Activated CD4-positive, CD25-positive, alpha-beta regulatory T cell treated with anti-CD3 and anti-CD28 coated beads, Interleukin-2, amount 50 U/mL, for 24 hours (primary cell): ENCODE results near the gene BET1.

Experiments used
- ATAC-seq, 2 donors: fragments of 150-1000 bp; cut with Tn5 transposase; one replicate each; pipeline ENCODE4 v1.10.0; 2021; ENCODE audit warnings: mild to moderate bottlenecking in 1 of 2, moderate library complexity in 1 of 2

Gene BET1

DNA sequence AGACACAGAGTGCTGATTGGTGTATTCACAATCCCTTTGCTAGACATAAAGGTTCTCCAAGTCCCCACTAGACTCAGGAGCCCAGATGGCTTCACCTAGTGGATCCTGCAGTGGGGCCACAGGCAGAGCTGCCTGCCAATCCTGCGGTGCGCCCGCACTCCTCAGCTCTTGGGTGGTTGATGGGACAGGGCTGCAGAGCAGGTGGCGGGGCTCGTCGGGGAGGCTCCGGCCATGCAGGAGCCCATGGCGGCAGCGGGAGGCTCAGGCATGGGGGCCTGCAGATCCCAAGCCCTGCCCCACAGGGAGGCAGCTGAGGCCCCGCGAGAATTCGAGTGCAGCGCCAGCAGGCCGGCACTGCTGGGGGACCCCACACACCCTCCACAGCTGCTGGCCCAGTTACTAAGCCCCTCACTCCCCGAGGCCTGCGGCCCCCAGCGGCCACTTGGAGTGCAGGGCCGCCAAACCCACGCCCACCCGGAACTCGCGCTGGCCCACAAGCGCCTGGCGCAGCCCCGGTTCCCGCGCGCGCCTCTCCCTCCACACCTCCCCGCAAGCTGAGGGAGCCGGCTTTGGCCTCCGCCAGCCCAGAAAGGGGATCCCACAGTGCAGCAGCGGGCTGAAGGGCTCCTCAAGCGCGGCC is 7.7 kb upstream of the BET1 start:
- ATAC-seq: no peak

DNA sequence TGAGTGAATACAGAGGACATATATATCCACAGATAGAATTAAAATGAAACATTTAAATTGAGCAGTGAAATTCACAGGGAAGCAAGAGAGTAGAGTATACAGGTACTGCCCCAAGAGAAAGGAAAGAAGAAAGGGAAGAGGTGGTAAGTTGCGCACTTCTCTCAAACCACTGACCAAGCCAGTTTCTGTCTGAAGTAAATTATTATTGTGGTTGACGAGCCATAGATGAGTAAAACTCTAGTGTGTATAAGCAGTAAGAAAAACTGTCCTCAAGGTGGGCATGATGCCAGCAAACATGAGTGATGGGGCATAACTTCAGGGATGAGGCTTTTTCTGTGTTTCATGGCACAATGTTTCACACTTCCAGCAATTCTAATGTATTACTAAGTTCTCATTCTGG is 4.4 kb upstream of the BET1 start:
- no peak for ATAC-seq

DNA sequence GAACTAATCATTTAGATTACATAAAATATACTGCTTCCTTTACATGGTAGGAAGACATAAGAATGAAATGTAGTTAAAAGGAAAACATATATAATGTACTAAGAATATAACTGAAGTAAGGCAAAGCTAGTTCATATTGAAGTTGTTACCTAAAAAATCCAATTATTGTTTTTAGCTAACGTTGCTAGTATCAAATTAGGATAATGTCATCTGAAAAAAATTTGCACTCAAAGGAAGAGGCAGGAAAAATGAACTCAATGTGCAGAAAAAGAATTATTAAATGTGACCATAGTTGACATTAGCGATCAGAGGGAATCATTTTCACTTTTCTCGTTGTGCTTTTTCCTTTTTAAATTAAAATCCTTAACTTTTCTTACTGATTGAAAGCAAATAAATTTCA is 1.6 kb upstream of the BET1 start:
- no peak for ATAC-seq

DNA sequence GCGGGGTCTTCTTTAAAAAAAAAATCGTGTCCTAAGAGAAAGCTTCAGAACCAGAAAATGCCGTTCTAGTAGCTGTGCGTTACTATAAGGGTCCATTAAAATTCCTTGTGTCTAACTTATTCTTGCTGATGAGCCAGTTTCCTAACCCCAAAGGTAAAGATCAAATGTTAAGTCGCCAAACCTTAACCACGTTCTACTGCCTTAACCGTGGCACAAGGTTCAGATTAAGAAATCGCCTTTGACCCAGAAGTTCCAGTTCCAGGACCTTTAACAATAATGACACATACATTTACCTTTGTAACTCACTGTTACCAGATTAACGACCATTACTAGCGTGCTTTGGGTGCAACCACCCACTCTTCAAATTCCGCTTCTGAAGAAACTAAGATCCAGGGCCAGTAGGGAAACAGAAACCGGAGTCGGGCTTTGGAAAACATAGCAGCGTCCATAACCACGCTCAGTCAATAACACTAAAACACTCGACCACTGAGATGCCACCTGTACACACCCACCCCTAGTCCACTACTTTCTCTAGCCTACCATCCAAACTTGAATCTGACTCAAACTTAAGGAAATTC is 620 bp downstream of the BET1 start:
- peak; percentile 17 to 21 for ATAC-seq

DNA sequence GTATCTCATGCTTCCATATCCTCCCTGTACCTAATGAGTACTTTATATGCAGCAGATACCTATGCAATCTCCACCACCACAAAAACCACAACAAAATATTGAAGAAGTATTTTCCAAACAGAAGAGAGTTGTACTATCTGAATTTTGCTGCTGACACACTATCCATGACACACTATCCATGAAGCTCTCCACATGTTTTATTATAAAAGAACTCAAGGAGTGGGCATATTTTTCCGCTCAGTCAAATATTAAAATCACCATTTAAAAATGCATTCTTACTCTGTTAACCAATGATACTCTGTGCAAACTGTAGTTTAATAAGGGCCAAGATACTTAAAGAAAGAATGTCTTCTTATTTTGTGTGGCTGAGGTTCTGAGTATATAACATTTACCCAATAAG is 2.8 kb downstream of the BET1 start:
- ATAC-seq: no peak

DNA sequence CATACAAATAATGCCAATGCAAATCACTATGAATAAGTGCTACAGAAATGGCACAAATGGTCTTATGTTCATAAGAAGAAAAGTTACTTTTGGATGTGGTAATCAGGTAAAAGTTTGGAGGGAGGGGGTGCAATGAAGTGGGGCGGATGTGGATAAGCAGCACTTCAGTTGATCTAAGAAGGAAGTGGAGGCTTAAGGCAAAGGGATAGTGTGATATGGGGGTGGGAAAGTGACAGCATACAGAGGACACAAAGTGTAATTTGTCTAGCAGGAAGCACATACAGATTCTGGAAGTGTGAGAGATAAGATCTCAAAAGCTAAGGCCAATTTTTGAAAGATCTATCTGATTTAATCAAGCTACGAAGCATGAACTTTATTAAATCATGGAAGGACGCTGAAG is 6.3 kb downstream of the BET1 start:
- ATAC-seq: no peak

DNA sequence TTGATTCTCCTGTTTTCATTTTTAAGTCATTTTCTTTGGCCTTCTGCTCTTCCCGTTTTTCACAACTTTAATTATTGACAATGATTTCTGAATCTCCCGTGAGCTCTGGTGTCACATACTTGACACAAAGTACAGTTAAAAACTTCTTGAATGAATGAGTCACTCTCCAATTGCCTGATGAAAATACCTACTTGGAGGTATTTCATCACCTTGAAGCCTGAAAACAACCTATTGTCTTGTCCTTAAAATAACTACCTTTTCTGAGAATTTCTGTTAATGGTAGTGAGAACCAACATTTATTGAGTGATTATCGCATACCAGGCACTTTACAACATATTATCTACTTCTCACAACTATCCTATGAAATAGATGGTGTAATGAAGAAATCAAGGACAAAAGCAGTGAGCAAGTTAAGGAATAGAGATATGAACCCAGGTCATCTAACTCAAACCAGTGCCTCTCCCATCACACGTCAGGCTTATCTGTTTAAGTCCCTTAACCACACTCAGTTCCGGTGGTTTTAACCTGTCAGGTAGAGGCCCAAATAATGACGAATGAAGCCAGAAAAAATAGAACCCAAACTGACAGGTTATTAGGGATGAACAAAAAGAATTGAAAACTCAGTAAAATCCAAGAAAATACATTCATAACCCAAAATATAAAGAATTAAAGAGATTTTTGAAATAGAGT is 11.6 kb downstream of the BET1 start:
- no peak for ATAC-seq

DNA sequence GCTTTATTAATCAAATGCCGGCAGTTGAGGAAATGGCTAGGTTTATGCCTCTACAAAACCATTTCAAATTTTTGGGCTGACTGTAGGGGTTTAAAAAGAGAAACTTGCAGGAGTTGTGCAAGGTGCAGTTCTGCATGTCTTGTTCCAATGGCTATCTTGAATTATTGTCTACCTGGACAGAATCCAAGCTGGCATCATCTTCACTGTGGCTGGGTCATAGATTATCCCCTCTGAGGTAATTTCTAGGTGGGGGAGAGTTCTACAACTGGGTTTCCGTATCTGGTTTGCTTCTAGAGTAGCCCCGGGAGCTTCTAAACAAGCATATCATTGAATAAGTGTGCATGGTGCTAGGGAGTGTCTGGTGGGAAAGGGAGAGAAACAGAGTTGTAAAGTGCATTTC is 16.9 kb downstream of the BET1 start:
- no peak for ATAC-seq

DNA sequence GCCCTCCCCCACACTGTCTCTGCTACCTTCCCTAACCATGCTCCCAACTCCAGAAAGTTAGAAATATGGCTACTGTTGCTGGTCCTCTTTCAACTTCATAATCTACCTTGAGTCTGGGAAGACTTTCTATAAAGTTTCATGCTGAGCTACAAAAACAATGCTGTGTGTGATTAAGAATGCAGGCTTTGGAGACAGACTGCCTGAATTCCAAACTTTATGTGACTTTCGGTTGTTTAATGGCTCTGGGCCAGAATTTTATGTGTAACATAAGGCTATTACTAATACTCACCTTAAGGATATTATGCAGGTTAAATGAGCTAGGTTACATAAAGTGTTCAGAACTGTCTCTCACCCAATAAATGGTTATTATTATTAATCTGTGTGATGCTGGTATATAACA is 19.1 kb downstream of the BET1 start:
- no peak for ATAC-seq

DNA sequence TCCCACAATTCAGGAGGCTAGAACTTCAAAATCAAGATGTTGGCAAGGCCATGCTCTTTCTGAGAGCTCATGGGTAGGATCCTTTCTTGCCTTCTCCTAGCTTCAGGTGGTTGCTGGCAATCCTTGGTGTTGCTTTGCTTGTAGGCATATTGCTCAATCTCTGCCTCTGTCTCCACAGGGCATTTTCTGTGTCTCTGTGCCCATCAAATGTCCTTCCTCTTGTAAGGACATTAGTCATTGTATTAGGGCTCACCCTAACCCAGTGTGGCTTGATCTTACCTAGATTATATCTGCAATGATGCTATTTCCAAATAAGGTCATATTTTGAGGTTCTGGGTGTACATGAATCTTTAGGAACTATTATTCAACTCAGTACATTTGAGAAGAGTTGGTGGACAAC is 20.1 kb downstream of the BET1 start:
- ATAC-seq: no peak

DNA sequence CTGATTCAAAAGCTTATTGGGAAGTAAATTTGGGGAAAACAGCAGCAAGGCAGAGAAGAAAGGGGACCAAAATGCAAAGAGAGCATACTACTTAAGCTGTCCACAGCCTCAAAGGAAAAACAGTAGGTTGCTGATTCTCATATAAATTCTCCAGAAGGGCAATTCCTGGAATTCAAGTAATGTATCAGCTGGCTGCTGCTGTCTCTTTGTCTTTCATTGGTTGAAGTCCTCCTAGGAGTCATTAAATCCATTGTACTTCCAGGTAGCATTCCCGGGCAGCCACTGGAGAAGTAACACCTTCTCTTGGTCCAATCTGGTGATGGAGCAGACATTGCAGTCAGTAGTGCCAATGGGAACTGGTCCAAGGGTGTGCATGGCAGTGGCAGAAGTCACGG is 22.7 kb downstream of the BET1 start:
- no peak for ATAC-seq

DNA sequence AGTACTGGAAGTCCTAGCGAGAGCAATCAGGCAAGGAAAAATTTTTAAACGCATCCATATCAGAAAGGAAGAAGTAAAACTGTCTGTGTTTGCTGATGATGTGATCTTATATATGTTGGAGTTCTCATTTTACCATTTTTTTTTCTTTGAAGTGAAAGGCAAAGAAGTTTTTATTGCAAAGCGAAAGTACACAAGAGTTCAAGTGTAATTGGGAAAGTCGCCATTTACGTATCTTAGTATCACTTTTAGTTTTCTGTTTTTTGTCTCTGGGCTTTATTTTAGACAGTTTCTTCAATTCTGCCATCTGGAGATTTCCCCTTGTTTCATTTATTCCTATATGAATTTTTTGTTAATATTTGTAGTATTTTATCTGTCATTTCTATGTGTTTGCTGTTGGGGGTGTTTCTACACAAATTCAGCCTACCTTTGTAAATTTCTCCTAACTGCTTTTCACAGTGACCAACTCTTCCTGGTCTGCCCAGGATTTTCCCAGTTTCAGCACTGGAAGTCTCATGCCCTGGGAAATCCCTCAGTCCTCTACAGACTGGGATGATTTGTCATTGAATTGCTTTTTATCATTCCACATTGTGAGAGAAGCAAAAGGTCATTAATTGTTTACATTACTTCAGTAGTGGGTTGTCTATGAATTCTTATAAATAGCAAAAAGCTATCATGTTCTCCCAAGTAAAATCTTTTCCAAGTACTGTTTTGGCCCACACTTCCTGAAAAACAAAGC is 23.2 kb downstream of the BET1 start:
- ATAC-seq: no peak

DNA sequence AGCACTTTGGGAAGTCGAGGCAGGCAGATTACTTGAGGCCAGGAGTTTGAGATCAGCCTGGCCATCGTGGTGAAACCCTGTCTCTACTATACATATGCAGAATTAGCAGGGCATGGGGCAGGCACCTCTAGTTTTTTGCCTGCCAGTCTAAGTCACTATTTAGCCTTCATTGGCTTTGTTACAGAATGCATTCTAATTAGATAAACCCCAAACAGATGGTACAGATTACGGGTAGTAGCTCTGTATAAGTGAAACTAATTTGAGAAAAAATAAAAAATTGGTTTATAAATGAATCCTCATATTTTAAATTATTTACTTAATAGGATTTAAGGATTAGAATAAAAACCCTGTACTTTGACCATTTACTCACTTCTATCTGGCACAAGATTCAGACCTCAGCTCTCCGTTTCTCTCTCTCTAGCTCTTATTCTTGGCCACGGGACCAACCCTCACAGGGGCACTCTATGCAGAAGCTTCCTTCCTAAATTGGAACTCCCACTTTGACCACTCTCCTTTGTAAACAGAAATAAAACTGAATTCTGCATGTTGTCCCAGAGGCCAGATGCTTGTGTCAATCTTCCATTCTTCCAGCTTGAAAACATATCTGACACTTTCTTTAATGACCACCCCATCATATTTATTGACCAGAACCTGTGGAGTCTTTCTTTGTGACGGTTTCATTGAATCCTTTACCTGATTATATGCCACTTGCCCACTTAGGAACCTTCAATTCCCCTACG is 26.8 kb downstream of the BET1 start:
- no peak for ATAC-seq

DNA sequence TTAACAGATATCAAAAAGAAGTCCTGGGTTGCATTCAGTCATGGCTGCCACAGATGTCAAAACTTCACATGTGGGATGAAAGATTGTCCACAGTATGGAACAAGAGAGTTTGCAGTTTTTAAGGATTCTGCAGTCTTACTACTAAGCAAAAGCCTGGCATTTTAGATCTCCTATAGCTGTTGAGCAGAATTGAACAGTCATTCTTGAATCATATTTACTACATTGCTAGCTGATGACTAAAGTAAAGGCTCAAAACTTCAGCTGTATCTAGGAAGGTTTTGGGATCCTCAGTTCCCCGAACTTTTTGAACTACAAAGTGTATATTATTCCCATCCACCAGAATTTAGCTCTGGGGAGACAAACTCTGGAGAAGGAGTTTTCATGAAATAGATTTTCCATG is 31.0 kb downstream of the BET1 start:
- ATAC-seq: no peak

DNA sequence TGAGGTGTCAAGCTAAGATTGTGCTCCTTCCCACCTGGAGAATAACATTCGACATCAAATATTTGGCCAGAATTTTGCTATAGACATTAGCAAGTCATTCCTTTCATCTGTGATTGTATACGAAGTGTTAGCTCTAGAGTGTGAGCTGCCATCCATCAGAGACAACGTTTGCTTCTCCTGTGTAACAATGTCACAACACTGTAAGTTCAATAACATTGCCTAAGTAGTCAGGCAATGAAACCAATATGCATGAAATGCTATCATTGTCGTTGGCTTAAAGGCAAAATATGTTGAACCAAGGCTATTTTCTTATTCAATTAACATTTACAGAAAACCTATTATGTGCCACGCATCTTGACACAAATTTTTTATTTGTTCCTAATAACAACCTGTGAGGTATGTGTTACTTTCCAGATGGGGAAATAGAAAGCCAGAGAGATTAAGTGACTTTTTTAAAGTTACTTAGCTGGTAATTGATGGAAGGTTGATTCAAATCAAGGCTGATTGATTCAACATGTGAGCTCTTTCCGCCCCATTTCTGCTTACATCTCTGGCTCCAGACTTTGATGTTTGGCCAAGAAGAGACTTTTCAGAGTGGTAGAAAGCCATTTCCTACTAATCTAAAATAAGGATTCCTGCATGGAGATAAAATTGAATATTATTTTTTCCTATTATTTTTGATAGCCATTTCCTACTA is 32.0 kb downstream of the BET1 start:
- no peak for ATAC-seq

DNA sequence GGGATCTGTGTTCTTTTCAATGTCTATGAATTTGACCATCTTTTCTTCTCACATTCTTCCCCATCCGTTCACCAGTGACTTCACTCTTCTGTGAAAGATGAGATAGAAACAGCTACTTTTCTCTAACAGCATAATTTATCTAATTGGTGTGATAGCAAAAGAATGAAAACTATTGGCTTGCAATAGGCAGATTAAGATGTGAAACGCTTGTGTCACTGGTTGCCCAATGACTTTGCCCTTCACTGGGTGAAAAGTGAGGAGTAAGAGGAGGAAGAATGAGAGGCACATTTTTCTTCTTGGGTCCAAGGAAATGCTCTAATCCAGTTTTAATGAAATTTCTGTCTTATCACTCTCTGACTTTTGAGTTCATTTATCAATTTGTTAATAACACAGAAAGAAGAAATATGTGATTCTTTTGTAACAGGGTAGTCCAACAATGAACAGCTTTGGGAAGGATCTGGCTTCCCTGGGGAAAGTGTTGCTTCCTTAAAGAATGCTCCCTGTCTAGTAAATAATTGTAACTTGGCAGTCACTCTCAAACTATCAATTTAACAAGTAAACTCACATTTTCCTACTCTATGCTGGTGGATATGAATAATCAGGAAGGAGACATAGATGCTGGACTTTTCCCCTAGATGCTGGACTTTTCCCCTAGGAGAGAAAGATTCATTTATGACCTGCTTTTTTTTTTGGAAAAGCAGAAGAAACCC is 35.1 kb downstream of the BET1 start:
- no peak for ATAC-seq

DNA sequence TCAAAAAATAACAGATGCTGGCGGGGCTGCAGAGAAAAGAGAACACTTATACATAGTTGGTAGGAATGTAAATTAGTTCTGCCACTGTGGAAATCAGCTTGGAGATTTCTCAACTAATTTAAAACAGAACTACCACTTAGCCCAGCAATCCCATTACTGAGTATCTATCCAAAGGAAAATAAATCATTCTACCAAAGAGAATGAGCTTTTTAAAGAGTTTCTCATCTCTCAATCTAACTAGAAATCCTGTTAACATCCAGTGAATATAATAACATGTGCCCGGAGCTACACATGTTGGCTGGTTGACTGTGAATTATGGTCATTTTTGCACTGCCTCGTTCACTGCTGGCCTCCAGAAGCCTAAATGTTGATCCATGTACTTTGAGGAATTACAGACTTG is 39.3 kb downstream of the BET1 start:
- no peak for ATAC-seq

DNA sequence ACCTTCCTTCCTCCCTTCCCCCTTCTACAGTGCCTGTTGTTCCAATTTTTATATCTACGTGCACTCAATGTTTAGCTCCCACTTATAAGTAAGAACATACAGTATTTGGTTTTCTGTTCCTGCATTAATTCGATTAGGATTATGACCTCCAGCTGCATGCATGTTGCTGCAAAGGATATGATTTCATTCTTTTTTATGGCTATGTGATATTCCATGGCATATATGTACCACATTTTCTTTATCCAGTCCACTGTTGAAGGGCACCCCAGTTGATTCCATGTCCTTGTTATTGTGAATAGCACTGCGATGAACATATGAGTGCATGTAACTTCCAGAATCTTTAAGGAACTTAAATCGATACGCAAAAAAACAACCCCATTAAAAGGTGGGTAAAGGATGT is 39.9 kb downstream of the BET1 start:
- ATAC-seq: no peak

DNA sequence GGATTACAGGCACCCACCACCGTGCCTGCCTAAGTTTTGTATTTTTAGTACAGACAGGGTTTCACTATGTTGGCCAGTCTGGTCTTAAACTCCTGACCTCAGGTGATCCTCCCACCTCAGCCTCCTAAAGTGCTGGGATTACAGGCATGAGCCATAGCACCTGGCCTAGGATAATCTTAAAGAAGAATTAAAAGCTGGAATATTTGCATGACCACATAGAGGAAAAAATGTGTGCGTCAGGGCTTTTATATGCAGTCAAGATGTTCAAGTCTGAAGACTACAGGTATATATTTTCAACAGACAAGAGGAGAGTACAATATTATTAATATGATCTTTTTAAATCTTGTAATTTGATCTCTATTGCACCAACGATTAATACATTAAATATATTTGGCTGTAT is 43.2 kb downstream of the BET1 start:
- ATAC-seq: no peak

DNA sequence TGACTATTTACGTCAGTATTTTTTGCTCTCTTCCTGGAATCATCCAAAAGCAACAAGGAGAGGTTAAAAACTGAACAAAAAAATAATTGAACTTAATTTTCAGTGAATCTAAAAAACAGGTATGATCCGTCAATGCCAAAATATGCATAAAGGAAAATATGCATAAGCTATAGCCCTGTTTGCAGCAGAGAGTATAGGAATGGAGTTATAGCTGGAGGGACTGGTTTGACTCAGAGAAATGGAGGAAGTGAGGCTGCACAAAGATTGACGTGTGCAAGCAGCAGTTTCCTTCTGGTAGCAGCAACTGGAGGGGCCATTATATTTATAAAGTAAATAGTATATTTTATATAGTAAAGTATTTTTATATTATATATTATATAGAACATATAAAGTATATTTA is 45.5 kb downstream of the BET1 start:
- ATAC-seq: no peak

DNA sequence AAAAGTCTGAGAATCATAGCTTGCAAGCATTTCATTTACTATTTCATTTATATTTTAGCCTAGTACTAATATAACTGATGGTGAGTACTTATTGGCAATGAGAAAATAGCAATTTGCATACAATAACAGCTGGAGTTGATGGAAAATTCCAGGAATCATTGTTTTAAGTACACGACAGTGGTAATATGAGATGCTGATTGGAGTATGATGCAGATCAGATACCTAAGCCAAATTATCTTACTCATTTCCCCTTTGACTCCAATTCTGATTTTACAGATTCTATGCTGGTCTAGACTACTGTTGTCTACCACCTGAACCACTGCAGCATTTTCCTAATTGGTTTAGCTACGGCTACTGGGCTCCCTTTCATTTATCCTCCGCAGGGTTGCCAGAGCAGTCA is 45.9 kb downstream of the BET1 start:
- ATAC-seq: no peak

DNA sequence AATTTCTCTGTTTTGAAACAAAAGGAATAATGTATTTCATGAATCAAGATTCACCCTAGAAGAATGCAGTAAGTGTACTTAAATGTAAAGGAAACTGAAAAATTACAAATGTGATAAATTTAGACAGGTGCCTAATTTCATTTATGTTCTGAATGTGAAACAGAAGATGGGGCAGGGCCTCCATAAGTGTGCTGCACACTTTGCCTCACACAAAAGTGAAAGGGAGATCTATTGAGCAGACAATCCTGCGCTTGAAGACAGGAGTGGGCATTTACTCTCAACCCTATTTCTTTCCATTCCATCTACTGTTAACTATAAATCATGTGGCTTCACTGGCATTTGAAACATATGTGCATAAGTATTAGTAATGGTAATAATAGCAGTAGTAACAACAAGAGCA is 46.4 kb downstream of the BET1 start:
- ATAC-seq: no peak
